ENCODE data around the gene PPP1R37.
A peak's percentile ranks its signal among the peaks of the same experiment; 100 is the strongest.

Gene PPP1R37

DNA sequence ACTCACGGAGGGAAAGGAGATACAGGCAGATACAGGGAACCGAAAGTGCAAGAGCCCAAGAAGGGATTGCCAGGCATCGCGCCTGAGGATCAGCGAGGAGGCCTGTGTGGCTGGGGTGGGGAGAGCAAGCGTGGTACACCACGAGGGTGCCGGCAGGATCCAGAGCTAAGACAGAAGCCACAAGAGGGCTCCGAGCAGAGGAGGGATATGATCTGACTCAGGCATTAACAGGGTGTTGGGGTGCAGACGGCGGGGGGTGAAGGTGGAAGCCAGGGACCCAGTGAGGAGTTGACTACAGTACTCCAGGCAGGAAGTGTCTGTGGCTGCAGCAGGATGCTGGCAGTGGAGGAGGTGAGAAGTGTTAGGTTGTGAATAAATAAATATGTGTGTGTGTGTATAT, 5.4 kb upstream of the PPP1R37 start:
- TF ChIP-seq SNAI2 (CRISPR knock-in tag; IDR thresholded peaks at IDR 0.05): no peak

DNA sequence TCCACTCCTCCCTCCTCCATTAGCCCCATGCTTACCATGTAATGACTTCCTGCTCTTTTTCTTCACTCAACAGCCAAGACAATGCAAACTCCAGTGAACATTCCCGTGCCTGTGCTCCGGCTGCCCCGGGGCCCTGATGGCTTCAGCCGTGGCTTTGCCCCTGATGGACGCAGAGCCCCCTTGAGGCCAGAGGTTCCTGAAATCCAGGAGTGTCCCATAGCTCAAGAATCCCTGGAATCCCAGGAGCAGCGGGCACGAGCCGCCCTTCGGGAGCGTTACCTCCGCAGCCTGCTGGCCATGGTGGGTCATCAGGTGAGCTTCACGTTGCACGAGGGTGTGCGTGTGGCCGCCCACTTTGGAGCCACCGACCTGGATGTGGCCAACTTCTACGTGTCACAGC, 2.9 kb upstream of the PPP1R37 start:
- TF ChIP-seq PPARA (CRISPR knock-in tag; IDR thresholded peaks at IDR 0.05; ENCODE audit: borderline replicate concordance): no peak
- no peak for TF ChIP-seq SNAI2 (CRISPR knock-in tag; IDR thresholded peaks at IDR 0.05)
- no peak for TF ChIP-seq ZFP3 (CRISPR knock-in tag; IDR thresholded peaks at IDR 0.05)
- no peak for TF ChIP-seq BACH2 (CRISPR knock-in tag; IDR thresholded peaks at IDR 0.05; ENCODE audit: borderline replicate concordance)
- no peak for TF ChIP-seq CSDC2 (CRISPR knock-in tag; IDR thresholded peaks at IDR 0.05)
- ATAC-seq: no peak

More for the DNA sequence above, 5.4 kb upstream of the PPP1R37 start:
- ATAC-seq: no peak

DNA sequence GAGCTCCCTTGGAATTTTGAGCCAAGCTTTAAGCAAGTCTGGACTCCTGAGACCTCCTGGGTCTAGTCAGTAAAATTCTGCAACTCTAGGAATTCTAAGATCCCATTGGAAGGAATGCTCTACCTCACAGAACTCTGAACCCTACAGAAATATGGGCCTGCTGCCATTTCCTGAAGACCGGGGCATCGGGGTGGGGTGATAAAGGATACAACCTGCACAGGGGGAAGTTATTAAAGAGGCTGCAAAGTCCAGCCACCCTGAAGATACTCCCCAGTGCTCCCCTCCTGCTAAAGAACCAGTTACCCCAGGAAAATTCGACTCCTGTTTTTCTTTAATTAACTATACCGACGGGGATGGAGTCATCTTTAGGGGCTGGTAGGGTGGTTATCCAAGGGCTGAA, 2.4 kb upstream of the PPP1R37 start:
- ATAC-seq: no peak

DNA sequence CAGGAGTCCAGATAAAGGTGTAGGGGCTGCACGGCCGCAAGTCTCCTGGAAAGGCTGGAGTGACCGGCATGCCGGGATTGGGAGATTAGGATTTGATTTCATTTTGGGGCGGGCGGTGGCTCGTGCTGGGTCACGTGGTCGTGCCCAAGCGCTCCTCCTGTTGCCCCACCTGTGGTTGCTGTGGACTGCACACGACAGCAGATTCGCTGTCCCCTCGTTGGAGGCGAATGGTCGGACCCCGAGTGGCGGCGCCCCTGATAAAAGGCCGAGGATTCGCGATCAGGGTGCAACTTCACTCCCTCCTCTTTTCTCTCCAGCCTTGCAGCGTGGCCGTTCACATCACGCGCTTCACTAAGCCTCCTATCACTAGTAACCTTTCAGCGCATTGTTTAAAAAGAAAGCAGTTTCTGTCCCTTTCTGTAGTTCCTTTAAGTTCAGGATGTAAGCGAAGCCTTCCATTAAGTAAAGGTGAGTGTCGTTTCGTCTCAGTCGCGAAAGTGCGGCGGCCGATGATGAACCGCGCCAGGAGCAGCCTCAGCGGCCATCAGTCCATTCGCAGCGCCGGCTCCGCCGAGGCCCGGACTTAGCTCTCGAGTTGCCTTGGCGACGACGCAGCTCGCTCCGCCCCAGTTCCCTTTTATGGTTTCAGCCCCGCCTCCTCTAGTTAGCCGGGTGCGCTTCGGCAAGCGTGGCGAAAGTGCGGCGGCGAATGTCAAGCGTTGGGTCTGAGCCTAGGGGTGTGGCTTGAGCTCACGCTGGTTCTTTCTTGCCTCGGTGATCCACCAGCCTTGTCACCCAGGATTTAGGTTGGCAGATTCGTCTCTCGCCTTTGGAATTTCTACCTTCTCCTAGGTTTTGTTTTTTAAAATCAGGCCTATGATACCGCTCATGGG, 1.7 kb upstream of the PPP1R37 start:
- TF ChIP-seq SNAI2 (CRISPR knock-in tag; IDR thresholded peaks at IDR 0.05) (no peak), ISL1 (CRISPR knock-in tag; IDR thresholded peaks at IDR 0.05) (no peak)
- ATAC-seq: peak; percentile 89

More for the DNA sequence above, 2.4 kb upstream of the PPP1R37 start:
- no peak for TF ChIP-seq TOX (CRISPR knock-in tag; IDR thresholded peaks at IDR 0.05; ENCODE audit: borderline replicate concordance)
- no peak for TF ChIP-seq ESRRG (CRISPR knock-in tag; IDR thresholded peaks at IDR 0.05)
- TF ChIP-seq POU6F1 (CRISPR knock-in tag; IDR thresholded peaks at IDR 0.05; ENCODE audit: borderline replicate concordance, low read depth): no peak
- TF ChIP-seq GLIS3 (CRISPR knock-in tag; IDR thresholded peaks at IDR 0.05): no peak
- TF ChIP-seq, protein P1, sequence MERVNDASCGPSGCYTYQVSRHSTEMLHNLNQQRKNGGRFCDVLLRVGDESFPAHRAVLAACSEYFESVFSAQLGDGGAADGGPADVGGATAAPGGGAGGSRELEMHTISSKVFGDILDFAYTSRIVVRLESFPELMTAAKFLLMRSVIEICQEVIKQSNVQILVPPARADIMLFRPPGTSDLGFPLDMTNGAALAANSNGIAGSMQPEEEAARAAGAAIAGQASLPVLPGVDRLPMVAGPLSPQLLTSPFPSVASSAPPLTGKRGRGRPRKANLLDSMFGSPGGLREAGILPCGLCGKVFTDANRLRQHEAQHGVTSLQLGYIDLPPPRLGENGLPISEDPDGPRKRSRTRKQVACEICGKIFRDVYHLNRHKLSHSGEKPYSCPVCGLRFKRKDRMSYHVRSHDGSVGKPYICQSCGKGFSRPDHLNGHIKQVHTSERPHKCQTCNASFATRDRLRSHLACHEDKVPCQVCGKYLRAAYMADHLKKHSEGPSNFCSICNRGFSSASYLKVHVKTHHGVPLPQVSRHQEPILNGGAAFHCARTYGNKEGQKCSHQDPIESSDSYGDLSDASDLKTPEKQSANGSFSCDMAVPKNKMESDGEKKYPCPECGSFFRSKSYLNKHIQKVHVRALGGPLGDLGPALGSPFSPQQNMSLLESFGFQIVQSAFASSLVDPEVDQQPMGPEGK (CRISPR knock-in tag; IDR thresholded peaks at IDR 0.05; ENCODE audit: borderline replicate concordance): no peak
- TF ChIP-seq TSHZ2 (CRISPR knock-in tag; IDR thresholded peaks at IDR 0.05): no peak
- no peak for TF ChIP-seq BACH2 (CRISPR knock-in tag; IDR thresholded peaks at IDR 0.05; ENCODE audit: borderline replicate concordance)

DNA sequence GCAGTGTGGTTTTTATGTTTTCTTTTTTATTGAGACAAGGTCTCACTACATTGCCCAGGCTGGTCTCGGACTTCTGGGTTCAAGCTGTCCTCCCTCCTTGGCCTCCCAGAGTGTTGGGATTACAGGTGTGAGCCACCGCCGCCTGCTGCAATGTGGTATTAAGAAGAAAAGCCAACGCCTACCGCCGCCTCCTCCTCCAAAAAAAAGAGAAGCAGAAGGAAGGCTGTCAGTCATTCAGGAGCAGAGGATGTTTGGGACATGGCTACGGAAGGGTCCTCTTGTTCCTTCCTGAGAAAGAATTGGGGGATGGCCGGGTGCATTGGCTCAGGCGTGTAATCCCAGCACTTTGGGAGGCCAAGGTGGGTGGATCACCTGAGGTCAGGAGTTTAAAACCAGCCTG, 1.2 kb downstream of the PPP1R37 start:
- no peak for ATAC-seq
- no peak for TF ChIP-seq ZNF70 (CRISPR knock-in tag; IDR thresholded peaks at IDR 0.05)
- no peak for TF ChIP-seq ZFP30 (CRISPR knock-in tag; IDR thresholded peaks at IDR 0.05)
- TF ChIP-seq POU6F1 (CRISPR knock-in tag; IDR thresholded peaks at IDR 0.05; ENCODE audit: borderline replicate concordance, low read depth): no peak
- no peak for TF ChIP-seq PPARA (CRISPR knock-in tag; IDR thresholded peaks at IDR 0.05; ENCODE audit: borderline replicate concordance)
- no peak for TF ChIP-seq RARB (CRISPR knock-in tag; IDR thresholded peaks at IDR 0.05)
- no peak for TF ChIP-seq ZFP3 (CRISPR knock-in tag; IDR thresholded peaks at IDR 0.05)
- no peak for TF ChIP-seq TCF4 (CRISPR knock-in tag; IDR thresholded peaks at IDR 0.05; ENCODE audit: borderline replicate concordance)
- no peak for TF ChIP-seq ISL1 (CRISPR knock-in tag; IDR thresholded peaks at IDR 0.05)
- no peak for TF ChIP-seq CSRNP3 (CRISPR knock-in tag; IDR thresholded peaks at IDR 0.05)
